Nephron (organoid): ENCODE results near the gene GNL3L.
"Not testable (repeated sequence)": the region's sequence is repeated elsewhere in the genome, so short reads cannot be mapped to it uniquely, and the experiment has no call there.

Experiments
- H3K27ac Mint-ChIP-seq, 3 experiments: 2 replicates each; pipeline ENCODE4 v1.8.0; 2020; ENCODE audit warnings: mixed read lengths in 3 of 3, mild to moderate bottlenecking in 2 of 3, moderate library complexity in 1 of 3
- H3K27me3 Mint-ChIP-seq: 2 replicates; pipeline ENCODE4 v1.8.0; 2021; ENCODE audit warnings: low read depth, mild to moderate bottlenecking, moderate library complexity, mixed read lengths
- H3K36me3 Mint-ChIP-seq: 2 replicates; pipeline ENCODE4 v1.8.0; 2020; ENCODE audit warnings: low read depth, mixed read lengths
- H3K4me1 Mint-ChIP-seq: 2 replicates; pipeline ENCODE4 v1.8.0; 2020; ENCODE audit warnings: mixed read lengths
- H3K4me3 Mint-ChIP-seq, 3 experiments: 2 replicates each; pipeline ENCODE4 v1.8.0; 2020; ENCODE audit warnings: mild to moderate bottlenecking in 3 of 3, mixed read lengths in 3 of 3, moderate library complexity in 2 of 3
- H3K9me3 Mint-ChIP-seq: 2 replicates; pipeline ENCODE4 v1.8.0; 2020; ENCODE audit warnings: mixed read lengths
- TF ChIP-seq, protein P1 (sequence below), 3 experiments: fragments of 200-600 bp; sonication (generic); IDR thresholded peaks; one replicate each; pipeline ENCODE4 v1.5.0; 2021; ENCODE audit warnings: antibody characterized with exemption in 3 of 3; ENCODE audit not compliant: unreplicated experiment in 3 of 3

GNL3L gene

GRCh38 chrX:54496936-54497335 is 33.1 kb upstream of the GNL3L start:
- Mint-ChIP-seq H3K36me3 (no peaks in the 10 kb centered on the region), H3K27me3 (no peaks in the 10 kb centered on the region), H3K4me1 (peaks cover 30% of the 10 kb centered on the region), H3K4me3 (peak overlapping the region; percentile 79 to 86 (median 84)), H3K27ac (peak overlapping the region; percentile 76 to 89 (median 86)), H3K9me3 (peaks cover 18% of the 10 kb centered on the region)
- TF ChIP-seq, protein P1, sequence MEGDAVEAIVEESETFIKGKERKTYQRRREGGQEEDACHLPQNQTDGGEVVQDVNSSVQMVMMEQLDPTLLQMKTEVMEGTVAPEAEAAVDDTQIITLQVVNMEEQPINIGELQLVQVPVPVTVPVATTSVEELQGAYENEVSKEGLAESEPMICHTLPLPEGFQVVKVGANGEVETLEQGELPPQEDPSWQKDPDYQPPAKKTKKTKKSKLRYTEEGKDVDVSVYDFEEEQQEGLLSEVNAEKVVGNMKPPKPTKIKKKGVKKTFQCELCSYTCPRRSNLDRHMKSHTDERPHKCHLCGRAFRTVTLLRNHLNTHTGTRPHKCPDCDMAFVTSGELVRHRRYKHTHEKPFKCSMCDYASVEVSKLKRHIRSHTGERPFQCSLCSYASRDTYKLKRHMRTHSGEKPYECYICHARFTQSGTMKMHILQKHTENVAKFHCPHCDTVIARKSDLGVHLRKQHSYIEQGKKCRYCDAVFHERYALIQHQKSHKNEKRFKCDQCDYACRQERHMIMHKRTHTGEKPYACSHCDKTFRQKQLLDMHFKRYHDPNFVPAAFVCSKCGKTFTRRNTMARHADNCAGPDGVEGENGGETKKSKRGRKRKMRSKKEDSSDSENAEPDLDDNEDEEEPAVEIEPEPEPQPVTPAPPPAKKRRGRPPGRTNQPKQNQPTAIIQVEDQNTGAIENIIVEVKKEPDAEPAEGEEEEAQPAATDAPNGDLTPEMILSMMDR (IDR thresholded peaks at IDR 0.05; ENCODE audit: unreplicated experiment in 3 of 3), result no peak

- no peak overlapping the region for H3K4me3 Mint-ChIP-seq
- H3K27me3 Mint-ChIP-seq, result no peaks in the 10 kb centered on the region
- no peaks in the 10 kb centered on the region for H3K36me3 Mint-ChIP-seq
- H3K4me1 Mint-ChIP-seq, result peaks cover 8% of the 10 kb centered on the region
- peak overlapping the region; percentile 79 to 91 (median 88) for H3K27ac Mint-ChIP-seq
- H3K9me3 Mint-ChIP-seq, result peaks cover 11% of the 10 kb centered on the region
- TF ChIP-seq, protein P1 (IDR thresholded peaks at IDR 0.05; ENCODE audit: unreplicated experiment in 3 of 3), result no peak
These were observed 20.6 kb upstream of the GNL3L start for GRCh38 chrX:54509400-54509799.

- H3K4me1 Mint-ChIP-seq, result peaks cover 22% of the 10 kb centered on the region
- TF ChIP-seq, protein P1 (IDR thresholded peaks at IDR 0.05; ENCODE audit: unreplicated experiment in 3 of 3), result no peak
- peaks cover 3% of the 10 kb centered on the region for H3K9me3 Mint-ChIP-seq
- peaks cover 13% of the 10 kb centered on the region for H3K36me3 Mint-ChIP-seq
- H3K4me3 Mint-ChIP-seq, result peak overlapping the region; percentile 88 to 93 (median 92)
- H3K27me3 Mint-ChIP-seq, result no peaks in the 10 kb centered on the region
- peak overlapping the region; percentile 100 for H3K27ac Mint-ChIP-seq
These were observed 868 bp upstream of the GNL3L start for GRCh38 chrX:54529151-54529550.

- Mint-ChIP-seq H3K27ac (peak overlapping the region; percentile 100), H3K9me3 (peaks cover 3% of the 10 kb centered on the region), H3K4me3 (peak overlapping the region; percentile 88 to 93 (median 92)), H3K27me3 (no peaks in the 10 kb centered on the region), H3K4me1 (peaks cover 28% of the 10 kb centered on the region), H3K36me3 (peaks cover 22% of the 10 kb centered on the region)
- TF ChIP-seq, protein P1 (IDR thresholded peaks at IDR 0.05; ENCODE audit: unreplicated experiment in 3 of 3), result no peak
These were observed 410 bp downstream of the GNL3L start for GRCh38 chrX:54530357-54530900.

GRCh38 chrX:54534271-54534670 is 4.3 kb downstream of the GNL3L start:
- Mint-ChIP-seq H3K27me3 (no peaks in the 10 kb centered on the region), H3K27ac (peak overlapping the region in 1 of 3 experiments; percentile 42), H3K4me3 (peak overlapping the region in 2 of 3 experiments; percentile 9 to 32), H3K9me3 (peaks cover 7% of the 10 kb centered on the region), H3K4me1 (peaks cover 21% of the 10 kb centered on the region), H3K36me3 (peaks cover 26% of the 10 kb centered on the region)
- TF ChIP-seq, protein P1 (IDR thresholded peaks at IDR 0.05; ENCODE audit: unreplicated experiment in 3 of 3), result no peak

DNA sequence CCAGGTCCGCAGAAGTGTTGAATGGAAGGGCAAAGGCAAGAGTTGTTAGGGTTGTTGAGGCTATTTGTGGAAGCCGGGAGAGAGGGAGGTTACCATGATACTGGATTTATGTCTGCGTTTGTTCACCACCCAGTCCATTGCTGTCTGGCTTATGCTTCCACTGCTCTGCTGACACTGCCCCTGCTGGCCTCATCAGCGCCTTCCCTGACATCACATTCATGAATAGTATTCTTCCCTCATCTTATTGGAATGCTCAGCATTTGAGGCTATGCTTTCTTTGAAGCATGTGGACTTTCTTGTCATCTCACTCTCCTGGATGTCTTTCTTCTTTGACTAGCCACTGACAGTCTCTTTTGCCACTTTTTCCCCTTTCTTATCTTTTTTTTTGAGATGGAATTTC is 10.3 kb downstream of the GNL3L start:
- H3K4me3 Mint-ChIP-seq, result no peak overlapping the region

GRCh38 chrX:54542239-54542638 is 12.2 kb downstream of the GNL3L start:
- Mint-ChIP-seq H3K36me3 (peaks cover 48% of the 10 kb centered on the region), H3K9me3 (peaks cover 13% of the 10 kb centered on the region)
- H3K4me1 Mint-ChIP-seq, H3K27me3 Mint-ChIP-seq, H3K4me3 Mint-ChIP-seq, H3K27ac Mint-ChIP-seq: not testable (repeated sequence)

More for the DNA sequence above, 10.3 kb downstream of the GNL3L start:
- no peak overlapping the region for H3K27ac Mint-ChIP-seq
- no peaks in the 10 kb centered on the region for H3K27me3 Mint-ChIP-seq
- H3K36me3 Mint-ChIP-seq, result peaks cover 51% of the 10 kb centered on the region
- H3K4me1 Mint-ChIP-seq, result no peaks in the 10 kb centered on the region
- TF ChIP-seq, protein P1 (IDR thresholded peaks at IDR 0.05; ENCODE audit: unreplicated experiment in 3 of 3), result no peak
- peaks cover 16% of the 10 kb centered on the region for H3K9me3 Mint-ChIP-seq
